ENCODE data around the gene THY1.
"Not testable (repeated sequence)": the region's sequence is repeated elsewhere in the genome, so short reads cannot be mapped to it uniquely, and the experiment has no call there.

THY1 gene

GRCh38 chr11:119455708-119456107 is 32.7 kb upstream of the THY1 start:
- H3K36me3 ChIP-seq (ENCODE audit: control insufficient read depth, insufficient read depth, low read length); H3K9ac ChIP-seq (ENCODE audit: low read depth, low read length); H3K4me3 ChIP-seq (ENCODE audit: low read depth, low read length); H3K9me3 ChIP-seq (ENCODE audit: control insufficient read depth, insufficient read depth, low read length); H3K27me3 ChIP-seq (ENCODE audit: control insufficient read depth, insufficient read depth, low read length); H3K27ac ChIP-seq (ENCODE audit: low read depth, low read length); H3K4me1 ChIP-seq (ENCODE audit: control insufficient read depth, insufficient read depth, low read length): not testable (repeated sequence)

DNA sequence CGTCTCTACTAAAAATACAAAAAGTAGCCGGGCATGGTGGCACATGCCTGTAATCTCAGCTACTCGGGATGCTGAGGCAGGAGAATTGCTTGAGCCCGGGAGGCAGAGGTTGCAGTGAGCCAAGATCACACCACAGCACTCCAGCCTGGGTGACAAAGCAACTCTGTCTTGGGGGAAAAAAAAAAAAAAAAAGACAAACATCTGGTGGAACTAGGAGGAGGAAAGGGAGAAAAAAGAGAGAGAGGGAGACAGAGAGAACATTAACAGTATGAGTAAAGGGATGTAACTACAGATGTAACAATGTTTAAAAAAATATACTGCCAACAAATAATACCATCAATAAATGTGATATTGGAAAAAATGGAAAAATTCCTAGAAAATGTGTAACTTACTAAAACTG is 32.3 kb upstream of the THY1 start:
- not testable (repeated sequence) for H3K36me3 ChIP-seq (ENCODE audit: control insufficient read depth, insufficient read depth, low read length); H3K9ac ChIP-seq (ENCODE audit: low read depth, low read length); H3K27ac ChIP-seq (ENCODE audit: low read depth, low read length); H3K4me3 ChIP-seq (ENCODE audit: low read depth, low read length); H3K27me3 ChIP-seq (ENCODE audit: control insufficient read depth, insufficient read depth, low read length); H3K4me1 ChIP-seq (ENCODE audit: control insufficient read depth, insufficient read depth, low read length); H3K9me3 ChIP-seq (ENCODE audit: control insufficient read depth, insufficient read depth, low read length)

DNA sequence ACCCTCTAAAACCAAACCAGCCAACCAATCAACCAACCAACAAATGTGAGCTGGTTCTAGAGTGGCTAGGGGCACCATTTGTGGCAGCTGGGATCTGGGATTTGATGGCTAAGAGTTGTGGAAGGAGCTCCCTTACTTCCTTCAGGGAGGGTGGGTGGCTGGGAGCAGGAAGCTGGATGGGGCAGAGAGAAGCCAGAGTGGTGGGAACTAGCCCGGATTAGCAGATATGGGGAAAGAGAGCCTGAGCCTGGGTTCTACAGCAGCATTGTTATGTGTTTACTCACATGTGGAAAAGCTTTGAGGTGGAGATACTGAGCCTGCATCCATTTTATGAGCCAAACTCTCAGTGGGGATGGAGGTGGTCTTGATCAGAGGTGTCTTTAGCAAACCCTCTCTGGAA is 30.9 kb upstream of the THY1 start:
- Histone ChIP-seq H3K27me3 (ENCODE audit: control insufficient read depth, insufficient read depth, low read length) (no peaks in the 10 kb centered on the region), H3K27ac (ENCODE audit: low read depth, low read length) (no peak overlapping the region), H3K36me3 (ENCODE audit: control insufficient read depth, insufficient read depth, low read length) (no peaks in the 10 kb centered on the region), H3K9ac (ENCODE audit: low read depth, low read length) (no peak overlapping the region), H3K4me1 (ENCODE audit: control insufficient read depth, insufficient read depth, low read length) (no peaks in the 10 kb centered on the region), H3K4me3 (ENCODE audit: low read depth, low read length) (no peak overlapping the region), H3K9me3 (ENCODE audit: control insufficient read depth, insufficient read depth, low read length) (no peaks in the 10 kb centered on the region)

DNA sequence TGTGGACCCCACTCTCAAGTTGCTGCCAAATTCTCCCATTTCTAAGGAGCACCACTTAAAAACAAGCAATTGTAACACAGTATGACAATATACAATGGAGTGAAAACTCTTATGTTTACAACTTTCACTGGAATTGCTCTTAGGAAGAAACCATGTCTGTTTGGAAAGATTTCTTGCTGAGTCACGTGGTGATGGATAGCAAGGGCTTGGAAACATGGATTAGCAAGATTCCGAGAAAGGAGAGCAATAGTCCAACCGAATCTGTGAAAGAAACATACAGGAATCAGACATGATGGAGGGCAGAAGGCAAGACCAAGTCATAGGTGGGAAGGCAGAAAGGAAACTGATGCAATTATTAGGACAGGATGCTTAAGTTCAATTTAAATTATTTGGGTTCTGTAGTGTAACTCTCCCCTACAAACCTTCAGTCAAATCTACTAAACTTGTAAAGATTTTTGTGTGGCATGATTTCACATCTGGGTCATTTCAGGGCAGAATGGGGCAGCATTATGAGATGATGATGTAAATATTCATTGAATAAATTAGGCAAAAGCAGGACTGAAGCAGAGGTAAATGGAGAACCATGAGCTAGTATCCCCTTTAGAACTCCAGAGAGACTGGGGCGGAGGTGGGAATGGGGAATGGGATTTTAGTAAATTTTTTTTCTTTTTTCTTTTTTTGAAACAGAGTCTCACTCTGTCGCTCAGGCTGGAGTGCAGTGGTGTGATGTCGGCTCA is 27.8 kb upstream of the THY1 start:
- Histone ChIP-seq H3K4me1 (ENCODE audit: control insufficient read depth, insufficient read depth, low read length) (no peaks in the 10 kb centered on the region; the same call in 1 of the 2 replicates), H3K9ac (ENCODE audit: low read depth, low read length) (no peak overlapping the region), H3K27me3 (ENCODE audit: control insufficient read depth, insufficient read depth, low read length) (no peaks in the 10 kb centered on the region), H3K9me3 (ENCODE audit: control insufficient read depth, insufficient read depth, low read length) (no peaks in the 10 kb centered on the region), H3K27ac (ENCODE audit: low read depth, low read length) (no peak overlapping the region), H3K4me3 (ENCODE audit: low read depth, low read length) (no peak overlapping the region), H3K36me3 (ENCODE audit: control insufficient read depth, insufficient read depth, low read length) (no peaks in the 10 kb centered on the region)

DNA sequence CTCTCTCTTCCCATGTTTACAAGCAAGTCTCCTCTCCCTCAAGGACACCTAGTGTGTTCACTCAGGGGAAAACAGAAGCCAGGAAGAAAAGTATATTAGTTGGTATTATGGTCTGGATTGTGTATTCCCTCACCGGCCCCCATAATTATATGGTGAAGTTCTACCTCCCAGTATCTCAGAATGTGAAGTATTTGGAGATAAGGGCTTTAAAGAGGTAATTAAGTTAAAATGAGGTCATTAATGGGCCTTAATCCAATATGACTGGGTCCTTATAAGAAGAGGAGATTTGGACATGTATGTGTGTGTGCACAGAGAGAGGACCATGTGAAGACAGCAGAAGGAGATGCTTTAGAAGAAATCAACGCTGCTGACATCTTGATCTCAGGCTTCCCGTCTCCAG is 26.5 kb upstream of the THY1 start:
- no peaks in the 10 kb centered on the region for H3K9me3 ChIP-seq (ENCODE audit: control insufficient read depth, insufficient read depth, low read length)
- no peak overlapping the region for H3K4me3 ChIP-seq (ENCODE audit: low read depth, low read length)
- H3K27ac ChIP-seq (ENCODE audit: low read depth, low read length): no peak overlapping the region
- no peaks in the 10 kb centered on the region; the same call in 1 of the 2 replicates for H3K4me1 ChIP-seq (ENCODE audit: control insufficient read depth, insufficient read depth, low read length)
- H3K9ac ChIP-seq (ENCODE audit: low read depth, low read length): no peak overlapping the region
- H3K36me3 ChIP-seq (ENCODE audit: control insufficient read depth, insufficient read depth, low read length): no peaks in the 10 kb centered on the region
- no peaks in the 10 kb centered on the region for H3K27me3 ChIP-seq (ENCODE audit: control insufficient read depth, insufficient read depth, low read length)

- Histone ChIP-seq H3K4me3 (ENCODE audit: low read depth, low read length) (no peak overlapping the region), H3K9me3 (ENCODE audit: control insufficient read depth, insufficient read depth, low read length) (no peaks in the 10 kb centered on the region), H3K27ac (ENCODE audit: low read depth, low read length) (no peak overlapping the region), H3K9ac (ENCODE audit: low read depth, low read length) (no peak overlapping the region), H3K4me1 (ENCODE audit: control insufficient read depth, insufficient read depth, low read length) (no peaks in the 10 kb centered on the region; the same call in 1 of the 2 replicates), H3K36me3 (ENCODE audit: control insufficient read depth, insufficient read depth, low read length) (no peaks in the 10 kb centered on the region), H3K27me3 (ENCODE audit: control insufficient read depth, insufficient read depth, low read length) (no peaks in the 10 kb centered on the region)
Observed at GRCh38 chr11:119448380-119448779, 25.4 kb upstream of the THY1 start.

- no peaks in the 10 kb centered on the region for H3K36me3 ChIP-seq (ENCODE audit: control insufficient read depth, insufficient read depth, low read length)
- no peaks in the 10 kb centered on the region; the same call in 1 of the 2 replicates for H3K4me1 ChIP-seq (ENCODE audit: control insufficient read depth, insufficient read depth, low read length)
- H3K27me3 ChIP-seq (ENCODE audit: control insufficient read depth, insufficient read depth, low read length): no peaks in the 10 kb centered on the region
- H3K27ac ChIP-seq (ENCODE audit: low read depth, low read length): no peak overlapping the region
- no peaks in the 10 kb centered on the region for H3K9me3 ChIP-seq (ENCODE audit: control insufficient read depth, insufficient read depth, low read length)
- H3K9ac ChIP-seq (ENCODE audit: low read depth, low read length): no peak overlapping the region
- no peak overlapping the region for H3K4me3 ChIP-seq (ENCODE audit: low read depth, low read length)
Observed at GRCh38 chr11:119447664-119448242, 24.8 kb upstream of the THY1 start.

DNA sequence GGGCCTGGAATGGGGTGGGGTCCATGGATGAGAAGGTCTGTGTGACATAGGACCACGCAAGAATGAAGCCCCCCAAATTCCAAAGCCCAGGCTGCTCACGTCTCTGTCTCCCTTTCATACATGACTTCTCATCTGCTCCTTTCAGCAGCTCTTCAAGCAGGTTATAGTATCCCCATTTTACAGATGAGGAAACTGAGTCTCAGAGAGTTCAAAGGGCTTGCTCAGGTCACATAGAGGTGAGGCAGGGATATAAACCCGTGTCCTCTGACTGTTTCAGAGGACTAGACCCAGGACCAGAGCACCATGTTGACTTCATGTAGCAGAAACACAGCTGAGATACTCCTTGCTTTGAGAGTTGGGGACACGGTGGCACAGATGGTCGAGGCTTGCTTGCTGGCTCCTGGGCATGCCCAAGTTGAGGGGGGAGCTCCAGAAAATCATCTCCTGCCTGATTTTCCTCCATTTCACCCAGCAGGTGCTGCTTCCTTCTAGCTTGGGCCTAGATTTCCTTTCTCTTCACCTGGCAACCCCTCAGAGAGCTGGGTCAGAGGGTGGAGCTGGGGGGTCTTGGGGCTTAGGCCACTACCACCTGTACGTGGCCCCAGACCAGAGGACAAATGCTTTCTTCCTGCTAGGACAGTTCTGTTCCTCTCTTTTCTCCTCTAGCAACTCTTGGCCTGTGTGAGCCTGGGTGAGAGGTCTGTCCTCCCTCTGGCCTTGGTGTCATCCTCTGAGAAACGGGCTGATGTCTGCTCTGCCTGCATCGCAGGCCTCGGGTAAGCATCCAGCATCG is 24.1 kb upstream of the THY1 start:
- Histone ChIP-seq H3K27ac (ENCODE audit: low read depth, low read length) (no peak overlapping the region), H3K4me3 (ENCODE audit: low read depth, low read length) (no peak overlapping the region), H3K9me3 (ENCODE audit: control insufficient read depth, insufficient read depth, low read length) (no peaks in the 10 kb centered on the region), H3K9ac (ENCODE audit: low read depth, low read length) (no peak overlapping the region), H3K36me3 (ENCODE audit: control insufficient read depth, insufficient read depth, low read length) (no peaks in the 10 kb centered on the region), H3K27me3 (ENCODE audit: control insufficient read depth, insufficient read depth, low read length) (no peaks in the 10 kb centered on the region), H3K4me1 (ENCODE audit: control insufficient read depth, insufficient read depth, low read length) (peaks cover under 1% of the 10 kb centered on the region)

- H3K36me3 ChIP-seq (ENCODE audit: control insufficient read depth, insufficient read depth, low read length): no peaks in the 10 kb centered on the region
- H3K27ac ChIP-seq (ENCODE audit: low read depth, low read length): no peak overlapping the region
- H3K4me1 ChIP-seq (ENCODE audit: control insufficient read depth, insufficient read depth, low read length): peaks cover 4% of the 10 kb centered on the region
- H3K4me3 ChIP-seq (ENCODE audit: low read depth, low read length): no peak overlapping the region
- H3K9ac ChIP-seq (ENCODE audit: low read depth, low read length): no peak overlapping the region
- no peaks in the 10 kb centered on the region for H3K27me3 ChIP-seq (ENCODE audit: control insufficient read depth, insufficient read depth, low read length)
- H3K9me3 ChIP-seq (ENCODE audit: control insufficient read depth, insufficient read depth, low read length): no peaks in the 10 kb centered on the region
Observed at GRCh38 chr11:119446434-119446833, 23.5 kb upstream of the THY1 start.

DNA sequence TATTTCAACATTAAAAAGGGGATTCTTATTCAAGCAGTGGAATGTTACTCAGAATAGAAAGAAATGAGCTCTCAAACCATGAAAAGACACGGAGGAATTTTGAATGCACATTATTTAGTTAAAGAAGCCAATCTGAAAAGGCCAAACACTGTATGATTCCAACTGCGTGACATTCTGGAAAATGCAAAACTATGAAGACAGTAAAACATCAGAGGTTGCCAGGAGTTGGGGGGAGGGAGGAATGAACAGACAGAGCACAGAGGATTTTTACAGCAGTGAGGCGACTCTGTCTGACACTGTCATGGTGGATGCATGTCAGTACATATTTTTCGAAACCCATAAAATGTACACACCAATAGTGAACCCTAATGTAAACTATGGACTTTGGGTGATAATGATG is 22.9 kb upstream of the THY1 start:
- Histone ChIP-seq H3K27ac (ENCODE audit: low read depth, low read length) (no peak overlapping the region), H3K4me3 (ENCODE audit: low read depth, low read length) (no peak overlapping the region), H3K9ac (ENCODE audit: low read depth, low read length) (no peak overlapping the region), H3K27me3 (ENCODE audit: control insufficient read depth, insufficient read depth, low read length) (no peaks in the 10 kb centered on the region), H3K36me3 (ENCODE audit: control insufficient read depth, insufficient read depth, low read length) (no peaks in the 10 kb centered on the region), H3K4me1 (ENCODE audit: control insufficient read depth, insufficient read depth, low read length) (peaks cover 10% of the 10 kb centered on the region), H3K9me3 (ENCODE audit: control insufficient read depth, insufficient read depth, low read length) (no peaks in the 10 kb centered on the region)

DNA sequence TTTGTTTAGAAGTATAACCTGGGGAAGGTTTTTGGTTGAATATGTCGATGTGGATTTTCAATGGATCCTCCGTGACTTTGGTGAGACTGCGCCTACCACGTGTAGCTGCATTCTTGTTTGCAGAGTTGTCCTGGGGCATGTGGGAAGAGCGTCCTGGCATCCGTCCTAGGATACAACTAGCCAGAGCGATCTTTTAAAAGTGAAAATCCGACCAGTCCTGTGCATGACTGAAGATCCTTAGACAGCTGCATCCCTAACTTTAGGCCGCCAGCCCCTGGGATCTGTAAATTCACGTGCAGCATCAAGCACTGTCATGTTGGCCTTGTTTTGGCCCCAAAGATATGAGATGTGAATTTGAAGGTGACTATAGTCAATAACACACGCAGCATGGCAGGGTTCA is 22.4 kb upstream of the THY1 start:
- H3K27me3 ChIP-seq (ENCODE audit: control insufficient read depth, insufficient read depth, low read length): no peaks in the 10 kb centered on the region
- H3K9ac ChIP-seq (ENCODE audit: low read depth, low read length): no peak overlapping the region
- H3K4me3 ChIP-seq (ENCODE audit: low read depth, low read length): no peak overlapping the region
- peaks cover 10% of the 10 kb centered on the region for H3K4me1 ChIP-seq (ENCODE audit: control insufficient read depth, insufficient read depth, low read length)
- no peaks in the 10 kb centered on the region for H3K9me3 ChIP-seq (ENCODE audit: control insufficient read depth, insufficient read depth, low read length)
- no peaks in the 10 kb centered on the region for H3K36me3 ChIP-seq (ENCODE audit: control insufficient read depth, insufficient read depth, low read length)
- H3K27ac ChIP-seq (ENCODE audit: low read depth, low read length): no peak overlapping the region
